Chondrocyte (in vitro differentiated cells): ENCODE measurements around the gene RSPH6A. TPM values are rescaled to one million over a fixed set of nuclear protein-coding genes. Genes with fewer than 3 reads are reported as not detected.
A peak's percentile ranks its signal among the peaks of the same experiment; 100 is the strongest.

Experiments
- DNase-seq: peaks from one replicate; pipeline ENCODE4 v3.0.0; 2021; ENCODE audit warnings: mixed read lengths, low spot score
- H3K27ac Mint-ChIP-seq: one replicate; pipeline ENCODE4 v1.8.0; 2021; ENCODE audit warnings: mild to moderate bottlenecking, moderate library complexity, mixed read lengths; ENCODE audit not compliant: unreplicated experiment
- H3K27me3 Mint-ChIP-seq: 2 replicates; pipeline ENCODE4 v1.8.0; 2021; ENCODE audit warnings: low read depth, mixed read lengths
- H3K36me3 Mint-ChIP-seq: 2 replicates; pipeline ENCODE4 v1.8.0; 2021; ENCODE audit warnings: low read depth, mixed read lengths
- H3K4me1 Mint-ChIP-seq: 2 replicates; pipeline ENCODE4 v1.8.0; 2021; ENCODE audit warnings: low read depth, mild to moderate bottlenecking, mixed read lengths
- H3K4me3 Mint-ChIP-seq: one replicate; pipeline ENCODE4 v1.8.0; 2021; ENCODE audit warnings: mild to moderate bottlenecking, moderate library complexity, mixed read lengths; ENCODE audit not compliant: unreplicated experiment
- H3K9me3 Mint-ChIP-seq: 2 replicates; pipeline ENCODE4 v1.8.0; 2021; ENCODE audit warnings: low read depth, mixed read lengths
- total RNA-seq: library from RNA; stranded (reverse); gene quantifications from 3 replicates; pipeline ENCODE4 v1.2.1, GENCODE V29; 2021
- TF ChIP-seq, protein P1 (sequence below): fragments of 200-600 bp; sonication (generic); IDR thresholded peaks from 2 replicates; pipeline ENCODE4 v1.5.0; 2021; ENCODE audit warnings: antibody characterized with exemption, mild to moderate bottlenecking, moderate library complexity

The RSPH6A gene
- total RNA-seq, 1 donor from 2014 or later, result 0.15 TPM

DNA sequence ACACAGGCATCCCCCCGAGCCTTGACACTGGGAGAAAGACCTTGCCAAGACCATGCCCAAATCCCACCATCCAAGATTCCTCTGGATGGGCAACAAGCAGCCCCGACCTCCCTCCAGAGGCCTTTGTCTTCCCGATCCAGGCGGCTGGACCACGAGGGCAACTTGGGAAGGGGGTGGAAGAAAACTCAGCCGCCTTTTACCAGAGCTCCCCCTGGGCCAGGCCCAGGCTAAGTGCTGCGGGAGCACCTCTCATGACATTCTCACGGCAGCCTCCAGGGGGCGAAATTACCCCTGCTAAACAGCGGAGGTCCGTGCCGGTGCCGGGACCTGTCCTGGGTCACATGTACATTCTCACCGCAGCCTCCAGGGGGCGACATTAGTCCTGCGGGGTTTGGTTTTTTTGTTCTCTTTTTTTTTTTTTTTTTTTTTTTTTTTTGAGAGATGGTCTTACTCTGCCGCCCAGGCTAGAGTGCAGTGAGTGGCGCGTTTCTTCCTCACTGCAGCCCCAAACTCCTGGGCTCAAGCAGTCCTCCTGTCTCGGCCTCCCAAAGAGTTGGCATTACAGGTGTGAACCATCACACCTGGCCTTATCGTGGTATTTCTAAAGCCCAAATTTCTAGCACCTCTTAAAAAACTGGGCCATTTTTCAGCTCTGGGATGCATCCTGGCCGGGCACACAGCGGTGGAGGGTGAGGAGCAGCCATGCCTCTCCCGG lies 2.1 kb upstream of the RSPH6A start:
- DNase-seq, result peak; percentile 97
- TF ChIP-seq, protein P1, sequence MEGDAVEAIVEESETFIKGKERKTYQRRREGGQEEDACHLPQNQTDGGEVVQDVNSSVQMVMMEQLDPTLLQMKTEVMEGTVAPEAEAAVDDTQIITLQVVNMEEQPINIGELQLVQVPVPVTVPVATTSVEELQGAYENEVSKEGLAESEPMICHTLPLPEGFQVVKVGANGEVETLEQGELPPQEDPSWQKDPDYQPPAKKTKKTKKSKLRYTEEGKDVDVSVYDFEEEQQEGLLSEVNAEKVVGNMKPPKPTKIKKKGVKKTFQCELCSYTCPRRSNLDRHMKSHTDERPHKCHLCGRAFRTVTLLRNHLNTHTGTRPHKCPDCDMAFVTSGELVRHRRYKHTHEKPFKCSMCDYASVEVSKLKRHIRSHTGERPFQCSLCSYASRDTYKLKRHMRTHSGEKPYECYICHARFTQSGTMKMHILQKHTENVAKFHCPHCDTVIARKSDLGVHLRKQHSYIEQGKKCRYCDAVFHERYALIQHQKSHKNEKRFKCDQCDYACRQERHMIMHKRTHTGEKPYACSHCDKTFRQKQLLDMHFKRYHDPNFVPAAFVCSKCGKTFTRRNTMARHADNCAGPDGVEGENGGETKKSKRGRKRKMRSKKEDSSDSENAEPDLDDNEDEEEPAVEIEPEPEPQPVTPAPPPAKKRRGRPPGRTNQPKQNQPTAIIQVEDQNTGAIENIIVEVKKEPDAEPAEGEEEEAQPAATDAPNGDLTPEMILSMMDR, result peak; percentile 98
- H3K4me3 Mint-ChIP-seq, result no peak overlapping the region

GRCh38 chr19:45816236-45817009 lies 1.3 kb upstream of the RSPH6A start:
- peaks cover 3% of the 10 kb centered on the region for H3K4me1 Mint-ChIP-seq
- no peaks in the 10 kb centered on the region for H3K9me3 Mint-ChIP-seq
- DNase-seq, result peak; percentile 79
- TF ChIP-seq, protein P1, result no peak
- no peak overlapping the region for H3K27ac Mint-ChIP-seq
- H3K4me3 Mint-ChIP-seq, result no peak overlapping the region
- no peaks in the 10 kb centered on the region for H3K27me3 Mint-ChIP-seq
- H3K36me3 Mint-ChIP-seq, result peaks cover 6% of the 10 kb centered on the region

More for the DNA sequence above, 2.1 kb upstream of the RSPH6A start:
- H3K4me1 Mint-ChIP-seq, result peaks cover 3% of the 10 kb centered on the region
- H3K36me3 Mint-ChIP-seq, result peaks cover 6% of the 10 kb centered on the region
- no peaks in the 10 kb centered on the region for H3K9me3 Mint-ChIP-seq
- H3K27ac Mint-ChIP-seq, result no peak overlapping the region
- H3K27me3 Mint-ChIP-seq, result no peaks in the 10 kb centered on the region

DNA sequence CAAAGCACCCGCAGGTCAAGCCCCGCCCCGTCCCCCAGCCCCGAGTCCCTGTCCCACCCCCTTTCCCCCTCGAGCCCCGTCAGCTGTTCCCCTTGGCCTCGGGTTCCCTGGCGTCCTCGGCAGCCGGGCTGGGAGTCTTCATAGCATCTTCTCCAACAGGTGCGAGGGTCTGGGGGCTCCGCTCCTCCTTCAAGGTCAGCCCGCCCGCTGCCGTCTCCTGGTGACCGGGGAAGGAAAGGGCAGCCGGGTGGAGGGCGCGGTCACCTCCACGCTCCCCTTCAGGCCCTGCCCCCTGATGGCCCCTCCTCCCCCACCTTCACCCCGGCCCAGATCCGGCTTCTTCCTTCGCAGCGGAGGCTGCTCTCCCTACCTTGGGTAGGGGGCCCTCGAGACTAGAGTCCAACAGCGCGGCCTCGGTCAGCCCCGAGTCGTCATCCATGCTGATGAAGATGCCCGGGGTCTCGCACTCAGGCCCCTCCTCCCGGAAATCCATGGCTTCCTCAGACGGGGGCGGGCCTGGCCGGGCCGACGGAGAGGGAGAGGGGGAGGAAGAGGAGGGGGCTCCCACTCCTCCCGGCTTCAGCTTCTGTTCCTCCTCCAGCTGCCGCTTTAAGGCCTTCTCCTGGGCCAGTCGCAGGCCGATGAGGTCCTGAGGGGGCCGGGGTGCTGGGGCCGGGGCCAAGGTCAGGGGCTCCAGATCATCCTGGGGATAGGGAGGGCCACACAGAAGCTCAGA lies 541 bp upstream of the RSPH6A start:
- H3K36me3 Mint-ChIP-seq, result peaks cover 3% of the 10 kb centered on the region
- TF ChIP-seq, protein P1, result no peak
- H3K27ac Mint-ChIP-seq, result no peak overlapping the region
- no peaks in the 10 kb centered on the region for H3K9me3 Mint-ChIP-seq
- H3K4me3 Mint-ChIP-seq, result peak overlapping the region; percentile 69
- H3K27me3 Mint-ChIP-seq, result no peaks in the 10 kb centered on the region
- DNase-seq, result peak; percentile 87
- peaks cover 3% of the 10 kb centered on the region for H3K4me1 Mint-ChIP-seq

- Mint-ChIP-seq H3K4me3 (no peak overlapping the region), H3K9me3 (no peaks in the 10 kb centered on the region), H3K36me3 (no peaks in the 10 kb centered on the region), H3K4me1 (peaks cover 16% of the 10 kb centered on the region), H3K27me3 (no peaks in the 10 kb centered on the region), H3K27ac (no peak overlapping the region)
- TF ChIP-seq, protein P1, result no peak
- DNase-seq, result no peak
Measured at GRCh38 chr19:45814166-45814780, 835 bp downstream of the RSPH6A start.

GRCh38 chr19:45812297-45812696 lies 2.8 kb downstream of the RSPH6A start:
- Mint-ChIP-seq H3K4me1 (peaks cover 17% of the 10 kb centered on the region), H3K27ac (no peak overlapping the region), H3K9me3 (no peaks in the 10 kb centered on the region), H3K36me3 (no peaks in the 10 kb centered on the region), H3K27me3 (no peaks in the 10 kb centered on the region), H3K4me3 (no peak overlapping the region)
- no peak for DNase-seq
- TF ChIP-seq, protein P1, result no peak
